K562 (cell line): ENCODE measurements around the gene PI4KA. TPM values are rescaled to one million over a fixed set of nuclear protein-coding genes. Genes with fewer than 3 reads are reported as not detected.

Experiments used
- ESRRB ChIP-seq: fragments of 250-450 bp; sonication (Bioruptor Pico); IDR thresholded peaks from 2 replicates; pipeline ENCODE4 v1.5.0; 2020; ENCODE audit warnings: mild to moderate bottlenecking, moderate library complexity, borderline replicate concordance
- GTF2B ChIP-seq: IDR thresholded peaks from 2 replicates; pipeline ENCODE4 v1.6.1; 2011; ENCODE audit not compliant: insufficient read length; ENCODE audit errors: extremely low read depth
- PRMT5 ChIP-seq: sonication (generic); formaldehyde crosslinking; IDR thresholded peaks from 2 replicates; pipeline ENCODE4 v1.5.0; 2020; ENCODE audit warnings: missing genetic modification reagents
- RFX1 ChIP-seq: fragments of 450-650 bp; IDR thresholded peaks from 2 replicates; pipeline ENCODE4 v1.6.1; 2016; ENCODE audit warnings: mild to moderate bottlenecking, moderate library complexity
- SAP30 ChIP-seq: fragments of 200-600 bp; sonication (generic); IDR thresholded peaks from 2 replicates; pipeline ENCODE4 v1.6.1; 2012; ENCODE audit warnings: borderline replicate concordance, low read depth, mild to moderate bottlenecking, moderate library complexity, low read length, control low read depth, inconsistent platforms; ENCODE audit not compliant: insufficient read depth, poor library complexity, severe bottlenecking
- ZBTB8A ChIP-seq: fragments of 450-650 bp; IDR thresholded peaks from 2 replicates; pipeline ENCODE4 v1.6.1; 2018; ENCODE audit warnings: mild to moderate bottlenecking, moderate library complexity; ENCODE audit not compliant: partially characterized antibody
- ZNF23 ChIP-seq: fragments of 250-450 bp; sonication (Bioruptor Pico); IDR thresholded peaks from 2 replicates; pipeline ENCODE4 v1.4.0; 2020; ENCODE audit warnings: mild to moderate bottlenecking
- ZNF318 ChIP-seq, 2 experiments: fragments of 450-650 bp; IDR thresholded peaks; 2 replicates each; pipeline ENCODE4 v1.6.1; 2016; ENCODE audit warnings: mild to moderate bottlenecking in 2 of 2, borderline replicate concordance in 1 of 2, low read depth in 1 of 2, moderate library complexity in 1 of 2
- polyA plus RNA-seq, 8 experiments: library from polyadenylated mRNA; depleted of rRNA in 4 of 8; stranded (reverse) in 5 of 8; unstranded in 3 of 8; fragments of >200 nt; fragmentation: Nextera tagmentation in 2 of 8; fragmentation: Illumina TruSeq in 1 of 8; extraction: Ambion mirVana in 2 of 8; extraction: Trizol in 1 of 8; gene quantifications; 2 replicates each; pipeline versions ENCODE4 v1.2.1 to v1.2.3, GENCODE V29; 2011 to 2014; ENCODE audit warnings: inconsistent platforms in 1 of 8, missing spikeins in 1 of 8
- total RNA-seq, 7 experiments: library from RNA; depleted of rRNA in 6 of 7; stranded (reverse); fragments of >200 nt in 6 of 7; fragmentation: Illumina TruSeq in 2 of 7; extraction: Trizol in 2 of 7; gene quantifications; 2 replicates each; pipeline versions ENCODE4 v1.2.1 to v1.2.3, GENCODE V29; 2011 to 2021; ENCODE audit warnings: low replicate concordance in 1 of 7
- TF ChIP-seq, protein P1 (sequence below): fragments of 250-450 bp; sonication (Bioruptor Pico); IDR thresholded peaks from 2 replicates; pipeline ENCODE4 v1.9.0; 2021; ENCODE audit warnings: mild to moderate bottlenecking, inconsistent platforms
- TF ChIP-seq, protein P2 (sequence below): fragments of 250-450 bp; sonication (Bioruptor Pico); IDR thresholded peaks from 2 replicates; pipeline ENCODE4 v1.4.0; 2020; ENCODE audit warnings: mild to moderate bottlenecking, moderate library complexity

PI4KA gene
- total and polyA plus RNA-seq, 9 of the 15 experiments (the other 6 are each of a cell fraction or from before 2014, with no cell fraction given) = 7.3 to 187 (median 84.7) TPM

- TF ChIP-seq ZNF318 (IDR thresholded peaks at IDR 0.05; ENCODE audit: borderline replicate concordance in 1 of 2, low read depth in 1 of 2) = no peak
- no peak for TF ChIP-seq SAP30
- no peak for TF ChIP-seq ESRRB (CRISPR knock-in tag)
- no peak for TF ChIP-seq ZBTB8A
- TF ChIP-seq GTF2B = no peak
- TF ChIP-seq, protein P1, sequence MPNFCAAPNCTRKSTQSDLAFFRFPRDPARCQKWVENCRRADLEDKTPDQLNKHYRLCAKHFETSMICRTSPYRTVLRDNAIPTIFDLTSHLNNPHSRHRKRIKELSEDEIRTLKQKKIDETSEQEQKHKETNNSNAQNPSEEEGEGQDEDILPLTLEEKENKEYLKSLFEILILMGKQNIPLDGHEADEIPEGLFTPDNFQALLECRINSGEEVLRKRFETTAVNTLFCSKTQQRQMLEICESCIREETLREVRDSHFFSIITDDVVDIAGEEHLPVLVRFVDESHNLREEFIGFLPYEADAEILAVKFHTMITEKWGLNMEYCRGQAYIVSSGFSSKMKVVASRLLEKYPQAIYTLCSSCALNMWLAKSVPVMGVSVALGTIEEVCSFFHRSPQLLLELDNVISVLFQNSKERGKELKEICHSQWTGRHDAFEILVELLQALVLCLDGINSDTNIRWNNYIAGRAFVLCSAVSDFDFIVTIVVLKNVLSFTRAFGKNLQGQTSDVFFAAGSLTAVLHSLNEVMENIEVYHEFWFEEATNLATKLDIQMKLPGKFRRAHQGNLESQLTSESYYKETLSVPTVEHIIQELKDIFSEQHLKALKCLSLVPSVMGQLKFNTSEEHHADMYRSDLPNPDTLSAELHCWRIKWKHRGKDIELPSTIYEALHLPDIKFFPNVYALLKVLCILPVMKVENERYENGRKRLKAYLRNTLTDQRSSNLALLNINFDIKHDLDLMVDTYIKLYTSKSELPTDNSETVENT (CRISPR knock-in tag) = no peak
- TF ChIP-seq, protein P2, sequence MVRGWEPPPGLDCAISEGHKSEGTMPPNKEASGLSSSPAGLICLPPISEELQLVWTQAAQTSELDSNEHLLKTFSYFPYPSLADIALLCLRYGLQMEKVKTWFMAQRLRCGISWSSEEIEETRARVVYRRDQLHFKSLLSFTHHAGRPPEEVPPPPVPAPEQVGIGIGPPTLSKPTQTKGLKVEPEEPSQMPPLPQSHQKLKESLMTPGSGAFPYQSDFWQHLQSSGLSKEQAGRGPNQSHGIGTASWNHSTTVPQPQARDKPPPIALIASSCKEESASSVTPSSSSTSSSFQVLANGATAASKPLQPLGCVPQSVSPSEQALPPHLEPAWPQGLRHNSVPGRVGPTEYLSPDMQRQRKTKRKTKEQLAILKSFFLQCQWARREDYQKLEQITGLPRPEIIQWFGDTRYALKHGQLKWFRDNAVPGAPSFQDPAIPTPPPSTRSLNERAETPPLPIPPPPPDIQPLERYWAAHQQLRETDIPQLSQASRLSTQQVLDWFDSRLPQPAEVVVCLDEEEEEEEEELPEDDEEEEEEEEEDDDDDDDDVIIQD (CRISPR knock-in tag) = no peak
- TF ChIP-seq PRMT5 (CRISPR knock-in tag) = peak; percentile 34; the same call in 1 of the 2 replicates
- TF ChIP-seq RFX1 = no peak
- no peak for TF ChIP-seq ZNF23 (CRISPR knock-in tag)
Observed at GRCh38 chr22:20663941-20664593, 194.5 kb downstream of the PI4KA start (continued).
